HepG2 (cell line): ENCODE results near the gene MRPS10. TPM values are rescaled to one million over a fixed set of nuclear protein-coding genes. Genes with fewer than 3 reads are reported as not detected.
A peak's percentile ranks its signal among the peaks of the same experiment; 100 is the strongest.

Experiments
- ATAC-seq: fragments of 200-7000 bp; cut with Tn5 transposase; 3 replicates; pipeline ENCODE4 v1.9.1; 2020; ENCODE audit warnings: mild to moderate bottlenecking, moderate library complexity
- BruUV-seq: library from RNA; stranded (reverse); fragments of 400-500 nt; replicated peaks from 2 replicates; lab custom pipeline; 2021; lab: Mats Ljungman, UMichigan
- CTCF ChIA-PET: fragments of 300-600 bp; formaldehyde crosslinking; extraction: SDS; loops from one replicate; lab custom pipeline; 2021; ENCODE audit warnings: low total read pairs, inconsistent platforms, low intra/inter-chr PET ratio; lab: Yijun Ruan, JAX
- POLR2A ChIA-PET: fragments of 350-600 bp; sonication (Branson Sonifier 250); formaldehyde crosslinking; loops from one replicate; lab custom pipeline; 2020; ENCODE audit warnings: antibody characterized with exemption, inconsistent platforms; lab: Yijun Ruan, JAX
- DNase-seq: peaks from one replicate; pipeline ENCODE4 v3.0.0-alpha.2; 2015; ENCODE audit warnings: low spot score
- FAIRE-seq: peaks from 3 replicates; lab custom pipeline; 2011; peaks lifted over from hg19 to GRCh38; lab: Jason Lieb, UNC
- H2AFZ ChIP-seq: one replicate; pipeline ENCODE4 v1.6.1; 2011; ENCODE audit warnings: low read length, inconsistent platforms
- H3K27ac ChIP-seq: fragments of 300-600 bp; 3 replicates; pipeline ENCODE4 v1.8.0; 2011; ENCODE audit warnings: mixed run types, mild to moderate bottlenecking, mixed read lengths, low read length, inconsistent platforms; ENCODE audit not compliant: insufficient read depth; ENCODE audit errors: extremely low read length
- H3K27me3 ChIP-seq, 2 experiments: fragments of 200-600 bp in 1 of 2; 2 replicates in 1 of 2; 3 replicates in 1 of 2; pipeline versions ENCODE4 v1.6.0 to v1.8.0; 2011; ENCODE audit warnings: low read length in 2 of 2, mild to moderate bottlenecking in 2 of 2, moderate library complexity in 2 of 2, inconsistent platforms in 1 of 2; ENCODE audit not compliant: insufficient read depth in 2 of 2, control insufficient read depth in 1 of 2
- H3K36me3 ChIP-seq, 2 experiments: fragments of 200-600 bp in 1 of 2; replicated peaks in 1 of 2; 2 replicates in 1 of 2; 3 replicates in 1 of 2; pipeline versions ENCODE4 v1.5.1 to v1.8.0; 2011; ENCODE audit warnings: low read length in 2 of 2, inconsistent platforms in 1 of 2; ENCODE audit not compliant: insufficient read depth in 2 of 2, control insufficient read depth in 1 of 2
- H3K4me1 ChIP-seq: 2 replicates; pipeline ENCODE4 v1.5.1; 2012; ENCODE audit warnings: low read length, inconsistent platforms; ENCODE audit not compliant: insufficient read depth
- H3K4me2 ChIP-seq: 2 replicates; pipeline ENCODE4 v1.6.0; 2011; ENCODE audit warnings: low read depth, low read length, inconsistent platforms
- H3K4me3 ChIP-seq, 3 experiments: fragments of 200-600 bp in 1 of 3; sonication (generic), shearing (Covaris generic) in 1 of 3; replicated peaks in 1 of 3; 2 replicates each; pipeline ENCODE4 v1.5.1; 2011 to 2016; ENCODE audit warnings: low read length in 3 of 3, inconsistent platforms in 2 of 3, low read depth in 2 of 3, mild to moderate bottlenecking in 2 of 3, control low read depth in 1 of 3, mixed read lengths in 1 of 3; ENCODE audit not compliant: insufficient read depth in 1 of 3
- H3K79me2 ChIP-seq: one replicate; pipeline ENCODE4 v1.6.1; 2011; ENCODE audit warnings: low read length, inconsistent platforms; ENCODE audit not compliant: insufficient read depth
- H3K9ac ChIP-seq: 2 replicates; pipeline ENCODE4 v1.6.0; 2011; ENCODE audit warnings: mild to moderate bottlenecking, low read depth, low read length, inconsistent platforms; ENCODE audit not compliant: insufficient read depth
- H3K9me3 ChIP-seq: 2 replicates; pipeline ENCODE4 v1.5.1; 2012; ENCODE audit warnings: mild to moderate bottlenecking, low read length
- H4K20me1 ChIP-seq: 2 replicates; pipeline ENCODE4 v1.6.0; 2011; ENCODE audit warnings: inconsistent platforms, mild to moderate bottlenecking, low read length, moderate library complexity; ENCODE audit not compliant: insufficient read depth
- CTCF ChIP-seq: sonication (generic); formaldehyde crosslinking; IDR thresholded peaks from 2 replicates; pipeline ENCODE4 v1.5.0; 2020; ENCODE audit warnings: mild to moderate bottlenecking, missing genetic modification reagents, moderate library complexity
- GABPA ChIP-seq, 2 experiments: IDR thresholded peaks; 2 replicates each; pipeline ENCODE4 v1.6.1; 2011 to 2016; ENCODE audit warnings: low read depth in 2 of 2, low read length in 1 of 2, missing biosample characterization in 1 of 2, missing genetic modification characterization in 1 of 2
- GRHL1 ChIP-seq: sonication (generic); formaldehyde crosslinking; conservative IDR thresholded peaks from 2 replicates; pipeline ENCODE4 v1.8.0; 2022; ENCODE audit warnings: missing genetic modification reagents
- JUND ChIP-seq: sonication (generic); formaldehyde crosslinking; IDR thresholded peaks from 2 replicates; pipeline ENCODE4 v1.8.0; 2022; ENCODE audit warnings: mild to moderate bottlenecking, missing genetic modification reagents
- STAG1 ChIP-seq: sonication (generic); formaldehyde crosslinking; IDR thresholded peaks from 2 replicates; pipeline ENCODE4 v1.4.0; 2020; ENCODE audit warnings: missing genetic modification reagents
- TBX2 ChIP-seq: sonication (generic); formaldehyde crosslinking; IDR thresholded peaks from 2 replicates; pipeline ENCODE4 v1.5.0; 2020; ENCODE audit warnings: missing genetic modification reagents, mild to moderate bottlenecking, borderline replicate concordance
- ZC3H4 ChIP-seq: sonication (generic); formaldehyde crosslinking; IDR thresholded peaks from 2 replicates; pipeline ENCODE4 v1.4.0; 2020; ENCODE audit warnings: missing genetic modification reagents, borderline replicate concordance
- ZNF740 ChIP-seq: sonication (generic); formaldehyde crosslinking; IDR thresholded peaks from 2 replicates; pipeline ENCODE4 v1.4.0; 2020; ENCODE audit warnings: missing genetic modification reagents
- WGBS: methylation state at CpG from one replicate; pipeline ENCODE4 v1.1.6; 2017; ENCODE audit warnings: low lambda C conversion rate; 5-methylcytosine and 5-hydroxymethylcytosine counted together
- in situ Hi-C: cut with HindIII; loops from 2 replicates; pipeline ENCODE4 v1.10.0; 2017; ENCODE audit warnings: low pct_unique_long_range_greater_than_20kb; ENCODE audit not compliant: extremely low pct_ligation_motif_present
- intact Hi-C: fragments of 100-400 bp; cut with micrococcal nuclease; formaldehyde crosslinking; loops from one replicate; pipeline ENCODE4 v1.10.0; 2022; ENCODE audit not compliant: unreplicated experiment
- polyA plus RNA-seq, 8 experiments: library from polyadenylated mRNA; depleted of rRNA in 3 of 8; stranded (reverse) in 7 of 8; unstranded in 1 of 8; fragments of >200 nt; fragmentation: Illumina TruSeq in 4 of 8; extraction: Trizol in 4 of 8; gene quantifications; 2 replicates each; pipeline versions ENCODE4 v1.2.1 to v1.2.3, GENCODE V29; 2011 to 2016; ENCODE audit warnings: low read depth in 4 of 8, missing spikeins in 1 of 8, mixed read lengths in 1 of 8; ENCODE audit not compliant: insufficient read depth in 1 of 8
- total RNA-seq, 5 experiments: library from RNA; depleted of rRNA; stranded (reverse); fragments of >200 nt; fragmentation: Illumina TruSeq; extraction: Trizol; gene quantifications; 2 replicates each; pipeline ENCODE4 v1.2.3, GENCODE V29; 2016; ENCODE audit warnings: low read depth in 1 of 5
- TF ChIP-seq, protein P1 (sequence below): sonication (generic); formaldehyde crosslinking; IDR thresholded peaks from 2 replicates; pipeline ENCODE4 v1.4.0; 2020; ENCODE audit warnings: missing genetic modification reagents
- TF ChIP-seq, protein P2 (sequence below): sonication (generic); formaldehyde crosslinking; IDR thresholded peaks from 2 replicates; pipeline ENCODE4 v1.5.1; 2020; ENCODE audit warnings: missing genetic modification reagents, mild to moderate bottlenecking, borderline replicate concordance
- TF ChIP-seq, protein P3 (sequence below): sonication (generic); formaldehyde crosslinking; IDR thresholded peaks from 2 replicates; pipeline ENCODE4 v1.4.0; 2020; ENCODE audit warnings: missing genetic modification reagents

Gene MRPS10
- total and polyA plus RNA-seq, 2 of the 13 experiments (the other 11 are each of a cell fraction or from before 2014, with no cell fraction given), result 31.7 to 54.6 TPM

DNA sequence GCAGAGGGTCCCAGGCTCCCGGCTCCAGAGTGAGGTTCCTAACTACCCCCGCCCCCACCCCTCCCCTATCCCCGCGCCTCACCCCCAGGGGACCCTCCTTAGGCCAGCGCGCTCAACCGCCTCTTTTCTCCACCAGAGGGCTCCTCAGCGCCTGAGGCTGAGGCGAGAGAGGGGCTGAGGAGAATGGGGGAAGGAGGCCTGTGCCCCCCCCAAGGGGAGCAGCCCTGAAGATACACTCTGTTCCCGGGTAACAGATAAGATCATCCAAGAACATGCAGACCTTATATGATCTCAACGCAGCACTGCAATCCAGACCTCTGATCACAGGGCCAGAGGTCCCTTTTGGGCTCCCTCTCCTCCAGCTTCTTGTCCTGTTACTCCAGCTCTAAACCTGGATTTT, 43.3 kb upstream of the MRPS10 start:
- H3K9ac ChIP-seq, result no peak overlapping the region

More for the DNA sequence above, 43.3 kb upstream of the MRPS10 start:
- FAIRE-seq, result no peak
- no peak overlapping the region for H2AFZ ChIP-seq
- ATAC-seq, result peak; percentile 85
- DNase-seq, result no peak
- no peaks in the 10 kb centered on the region for H3K36me3 ChIP-seq
- ChIA-PET POLR2A (interaction anchor here (0.9 to 1.7 kb wide), 3 partner anchors 22 to 303 kb away, joined by 3 to 4 read pairs (median 3); partner anchors contain the start of gene UBR2), CTCF (no interaction called here)
- 0 out of 2 replicates have a peak overlapping the region, but pooled peaks have one; percentile 59 for H3K4me2 ChIP-seq
- H3K4me3 ChIP-seq, result peak overlapping the region in 1 of 3 experiments; percentile 49; a peak in 1 of 6 replicates
- no peaks in the 10 kb centered on the region for H4K20me1 ChIP-seq
- no TSS peak for BruUV-seq
- H3K79me2 ChIP-seq, result no peaks in the 10 kb centered on the region
- WGBS, result 33% methylated on average over 10 of the region's 11 CpGs
- peaks cover 4 to 21% of the 10 kb centered on the region in 2 experiments; a peak in 3 of 5 replicates for H3K27me3 ChIP-seq
- in situ Hi-C loops (loop anchor here (5.0 kb wide), 1 partner anchor 286 kb away; no protein-coding TSS in a partner anchor), intact Hi-C loops (no loop called here)
- H3K9me3 ChIP-seq, result no peaks in the 10 kb centered on the region
- H3K4me1 ChIP-seq, result peaks cover 8% of the 10 kb centered on the region; the same call in 1 of the 2 replicates
- H3K27ac ChIP-seq, result no peak overlapping the region
- TF ChIP-seq, protein P1, sequence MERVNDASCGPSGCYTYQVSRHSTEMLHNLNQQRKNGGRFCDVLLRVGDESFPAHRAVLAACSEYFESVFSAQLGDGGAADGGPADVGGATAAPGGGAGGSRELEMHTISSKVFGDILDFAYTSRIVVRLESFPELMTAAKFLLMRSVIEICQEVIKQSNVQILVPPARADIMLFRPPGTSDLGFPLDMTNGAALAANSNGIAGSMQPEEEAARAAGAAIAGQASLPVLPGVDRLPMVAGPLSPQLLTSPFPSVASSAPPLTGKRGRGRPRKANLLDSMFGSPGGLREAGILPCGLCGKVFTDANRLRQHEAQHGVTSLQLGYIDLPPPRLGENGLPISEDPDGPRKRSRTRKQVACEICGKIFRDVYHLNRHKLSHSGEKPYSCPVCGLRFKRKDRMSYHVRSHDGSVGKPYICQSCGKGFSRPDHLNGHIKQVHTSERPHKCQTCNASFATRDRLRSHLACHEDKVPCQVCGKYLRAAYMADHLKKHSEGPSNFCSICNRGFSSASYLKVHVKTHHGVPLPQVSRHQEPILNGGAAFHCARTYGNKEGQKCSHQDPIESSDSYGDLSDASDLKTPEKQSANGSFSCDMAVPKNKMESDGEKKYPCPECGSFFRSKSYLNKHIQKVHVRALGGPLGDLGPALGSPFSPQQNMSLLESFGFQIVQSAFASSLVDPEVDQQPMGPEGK (CRISPR knock-in tag), result peak; percentile 62
- no peak for TF ChIP-seq GABPA (IDR thresholded peaks at IDR 0.05; ENCODE audit: low read depth, low read length)
- TF ChIP-seq GABPA (CRISPR knock-in tag; IDR thresholded peaks at IDR 0.05; ENCODE audit: low read depth), result 0 out of 2 replicates have a peak, but pooled peaks have one; percentile 7
- no peak for TF ChIP-seq GRHL1
- TF ChIP-seq TBX2 (CRISPR knock-in tag), result 0 out of 2 replicates have a peak, but pooled peaks have one; percentile 7
- TF ChIP-seq JUND (CRISPR knock-in tag), result no peak
- TF ChIP-seq, protein P2, sequence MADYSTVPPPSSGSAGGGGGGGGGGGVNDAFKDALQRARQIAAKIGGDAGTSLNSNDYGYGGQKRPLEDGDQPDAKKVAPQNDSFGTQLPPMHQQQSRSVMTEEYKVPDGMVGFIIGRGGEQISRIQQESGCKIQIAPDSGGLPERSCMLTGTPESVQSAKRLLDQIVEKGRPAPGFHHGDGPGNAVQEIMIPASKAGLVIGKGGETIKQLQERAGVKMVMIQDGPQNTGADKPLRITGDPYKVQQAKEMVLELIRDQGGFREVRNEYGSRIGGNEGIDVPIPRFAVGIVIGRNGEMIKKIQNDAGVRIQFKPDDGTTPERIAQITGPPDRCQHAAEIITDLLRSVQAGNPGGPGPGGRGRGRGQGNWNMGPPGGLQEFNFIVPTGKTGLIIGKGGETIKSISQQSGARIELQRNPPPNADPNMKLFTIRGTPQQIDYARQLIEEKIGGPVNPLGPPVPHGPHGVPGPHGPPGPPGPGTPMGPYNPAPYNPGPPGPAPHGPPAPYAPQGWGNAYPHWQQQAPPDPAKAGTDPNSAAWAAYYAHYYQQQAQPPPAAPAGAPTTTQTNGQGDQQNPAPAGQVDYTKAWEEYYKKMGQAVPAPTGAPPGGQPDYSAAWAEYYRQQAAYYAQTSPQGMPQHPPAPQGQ (CRISPR knock-in tag), result no peak
- TF ChIP-seq ZNF740 (CRISPR knock-in tag), result 0 out of 2 replicates have a peak, but pooled peaks have one; percentile 31
- TF ChIP-seq ZC3H4 (CRISPR knock-in tag), result no peak
- peak; percentile 39; the same call in 1 of the 2 replicates for TF ChIP-seq STAG1
- peak; percentile 56 for TF ChIP-seq CTCF
- TF ChIP-seq, protein P3, sequence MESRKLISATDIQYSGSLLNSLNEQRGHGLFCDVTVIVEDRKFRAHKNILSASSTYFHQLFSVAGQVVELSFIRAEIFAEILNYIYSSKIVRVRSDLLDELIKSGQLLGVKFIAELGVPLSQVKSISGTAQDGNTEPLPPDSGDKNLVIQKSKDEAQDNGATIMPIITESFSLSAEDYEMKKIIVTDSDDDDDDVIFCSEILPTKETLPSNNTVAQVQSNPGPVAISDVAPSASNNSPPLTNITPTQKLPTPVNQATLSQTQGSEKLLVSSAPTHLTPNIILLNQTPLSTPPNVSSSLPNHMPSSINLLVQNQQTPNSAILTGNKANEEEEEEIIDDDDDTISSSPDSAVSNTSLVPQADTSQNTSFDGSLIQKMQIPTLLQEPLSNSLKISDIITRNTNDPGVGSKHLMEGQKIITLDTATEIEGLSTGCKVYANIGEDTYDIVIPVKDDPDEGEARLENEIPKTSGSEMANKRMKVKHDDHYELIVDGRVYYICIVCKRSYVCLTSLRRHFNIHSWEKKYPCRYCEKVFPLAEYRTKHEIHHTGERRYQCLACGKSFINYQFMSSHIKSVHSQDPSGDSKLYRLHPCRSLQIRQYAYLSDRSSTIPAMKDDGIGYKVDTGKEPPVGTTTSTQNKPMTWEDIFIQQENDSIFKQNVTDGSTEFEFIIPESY (CRISPR knock-in tag), result peak; percentile 82; the same call in 1 of the 2 replicates
